Measurements from ENCODE around the gene SNX10.

Gene SNX10

GRCh38 chr7:26305090-26305868, 13.6 kb downstream of the SNX10 start:
- Histone ChIP-seq H3K27me3 (ENCODE audit: control insufficient read depth, insufficient read depth, low read length) (no peaks in the 10 kb centered on the region), H3K4me3 (ENCODE audit: low read depth, low read length) (no peak overlapping the region), H3K36me3 (ENCODE audit: control insufficient read depth, insufficient read depth, low read length) (no peaks in the 10 kb centered on the region), H3K27ac (ENCODE audit: low read depth, low read length) (no peak overlapping the region), H3K9me3 (ENCODE audit: control insufficient read depth, insufficient read depth, low read depth, low read length) (no peaks in the 10 kb centered on the region), H3K4me1 (ENCODE audit: control insufficient read depth, insufficient read depth, low read length) (peaks cover 11% of the 10 kb centered on the region; the same call in 1 of the 2 replicates), H3K9ac (ENCODE audit: low read length) (no peak overlapping the region)

GRCh38 chr7:26305869-26306665, 14.4 kb downstream of the SNX10 start:
- no peaks in the 10 kb centered on the region for H3K36me3 ChIP-seq (ENCODE audit: control insufficient read depth, insufficient read depth, low read length)
- no peak overlapping the region for H3K4me3 ChIP-seq (ENCODE audit: low read depth, low read length)
- no peak overlapping the region for H3K9ac ChIP-seq (ENCODE audit: low read length)

GRCh38 chr7:26306790-26307189, 15.1 kb downstream of the SNX10 start:
- no peak overlapping the region for H3K9ac ChIP-seq (ENCODE audit: low read length)
- no peak overlapping the region for H3K4me3 ChIP-seq (ENCODE audit: low read depth, low read length)
- H3K9me3 ChIP-seq (ENCODE audit: control insufficient read depth, insufficient read depth, low read depth, low read length) = no peaks in the 10 kb centered on the region
- H3K4me1 ChIP-seq (ENCODE audit: control insufficient read depth, insufficient read depth, low read length) = peaks cover 11% of the 10 kb centered on the region; the same call in 1 of the 2 replicates
- H3K27ac ChIP-seq (ENCODE audit: low read depth, low read length) = no peak overlapping the region
- H3K27me3 ChIP-seq (ENCODE audit: control insufficient read depth, insufficient read depth, low read length) = no peaks in the 10 kb centered on the region
- H3K36me3 ChIP-seq (ENCODE audit: control insufficient read depth, insufficient read depth, low read length) = no peaks in the 10 kb centered on the region

More at GRCh38 chr7:26305869-26306665, 14.4 kb downstream of the SNX10 start:
- Histone ChIP-seq H3K27me3 (ENCODE audit: control insufficient read depth, insufficient read depth, low read length) (no peaks in the 10 kb centered on the region), H3K27ac (ENCODE audit: low read depth, low read length) (no peak overlapping the region), H3K9me3 (ENCODE audit: control insufficient read depth, insufficient read depth, low read depth, low read length) (no peaks in the 10 kb centered on the region), H3K4me1 (ENCODE audit: control insufficient read depth, insufficient read depth, low read length) (peaks cover 11% of the 10 kb centered on the region; the same call in 1 of the 2 replicates)

- H3K9ac ChIP-seq (ENCODE audit: low read length) = no peak overlapping the region
- no peaks in the 10 kb centered on the region for H3K27me3 ChIP-seq (ENCODE audit: control insufficient read depth, insufficient read depth, low read length)
- no peak overlapping the region for H3K4me3 ChIP-seq (ENCODE audit: low read depth, low read length)
- no peaks in the 10 kb centered on the region for H3K36me3 ChIP-seq (ENCODE audit: control insufficient read depth, insufficient read depth, low read length)
- peaks cover 11% of the 10 kb centered on the region; the same call in 1 of the 2 replicates for H3K4me1 ChIP-seq (ENCODE audit: control insufficient read depth, insufficient read depth, low read length)
- no peaks in the 10 kb centered on the region for H3K9me3 ChIP-seq (ENCODE audit: control insufficient read depth, insufficient read depth, low read depth, low read length)
- no peak overlapping the region for H3K27ac ChIP-seq (ENCODE audit: low read depth, low read length)
Observed at GRCh38 chr7:26307226-26307625, 15.6 kb downstream of the SNX10 start.

GRCh38 chr7:26307791-26308190, 16.1 kb downstream of the SNX10 start:
- Histone ChIP-seq H3K4me1 (ENCODE audit: control insufficient read depth, insufficient read depth, low read length) (peaks cover 6% of the 10 kb centered on the region; the same call in 1 of the 2 replicates), H3K27ac (ENCODE audit: low read depth, low read length) (no peak overlapping the region), H3K4me3 (ENCODE audit: low read depth, low read length) (no peak overlapping the region), H3K9ac (ENCODE audit: low read length) (no peak overlapping the region), H3K27me3 (ENCODE audit: control insufficient read depth, insufficient read depth, low read length) (no peaks in the 10 kb centered on the region), H3K9me3 (ENCODE audit: control insufficient read depth, insufficient read depth, low read depth, low read length) (no peaks in the 10 kb centered on the region), H3K36me3 (ENCODE audit: control insufficient read depth, insufficient read depth, low read length) (no peaks in the 10 kb centered on the region)

GRCh38 chr7:26308551-26308950, 16.9 kb downstream of the SNX10 start:
- H3K27ac ChIP-seq (ENCODE audit: low read depth, low read length) = no peak overlapping the region
- no peaks in the 10 kb centered on the region; the same call in 1 of the 2 replicates for H3K4me1 ChIP-seq (ENCODE audit: control insufficient read depth, insufficient read depth, low read length)
- H3K9me3 ChIP-seq (ENCODE audit: control insufficient read depth, insufficient read depth, low read depth, low read length) = no peaks in the 10 kb centered on the region
- no peaks in the 10 kb centered on the region for H3K27me3 ChIP-seq (ENCODE audit: control insufficient read depth, insufficient read depth, low read length)
- no peaks in the 10 kb centered on the region for H3K36me3 ChIP-seq (ENCODE audit: control insufficient read depth, insufficient read depth, low read length)
- H3K9ac ChIP-seq (ENCODE audit: low read length) = no peak overlapping the region
- H3K4me3 ChIP-seq (ENCODE audit: low read depth, low read length) = no peak overlapping the region

GRCh38 chr7:26309089-26309488, 17.4 kb downstream of the SNX10 start:
- Histone ChIP-seq H3K27me3 (ENCODE audit: control insufficient read depth, insufficient read depth, low read length) (no peaks in the 10 kb centered on the region), H3K4me3 (ENCODE audit: low read depth, low read length) (no peak overlapping the region), H3K36me3 (ENCODE audit: control insufficient read depth, insufficient read depth, low read length) (no peaks in the 10 kb centered on the region), H3K27ac (ENCODE audit: low read depth, low read length) (no peak overlapping the region), H3K9ac (ENCODE audit: low read length) (no peak overlapping the region), H3K4me1 (ENCODE audit: control insufficient read depth, insufficient read depth, low read length) (no peaks in the 10 kb centered on the region), H3K9me3 (ENCODE audit: control insufficient read depth, insufficient read depth, low read depth, low read length) (no peaks in the 10 kb centered on the region)

GRCh38 chr7:26311798-26312197, 20.1 kb downstream of the SNX10 start:
- no peak overlapping the region for H3K9ac ChIP-seq (ENCODE audit: low read length)
- no peaks in the 10 kb centered on the region for H3K36me3 ChIP-seq (ENCODE audit: control insufficient read depth, insufficient read depth, low read length)
- H3K9me3 ChIP-seq (ENCODE audit: control insufficient read depth, insufficient read depth, low read depth, low read length) = no peaks in the 10 kb centered on the region
- H3K27me3 ChIP-seq (ENCODE audit: control insufficient read depth, insufficient read depth, low read length) = no peaks in the 10 kb centered on the region
- H3K4me1 ChIP-seq (ENCODE audit: control insufficient read depth, insufficient read depth, low read length) = no peaks in the 10 kb centered on the region
- H3K27ac ChIP-seq (ENCODE audit: low read depth, low read length) = no peak overlapping the region
- no peak overlapping the region for H3K4me3 ChIP-seq (ENCODE audit: low read depth, low read length)

GRCh38 chr7:26317211-26317610, 25.5 kb downstream of the SNX10 start:
- Histone ChIP-seq H3K27ac (ENCODE audit: low read depth, low read length) (no peak overlapping the region), H3K27me3 (ENCODE audit: control insufficient read depth, insufficient read depth, low read length) (no peaks in the 10 kb centered on the region), H3K9me3 (ENCODE audit: control insufficient read depth, insufficient read depth, low read depth, low read length) (no peaks in the 10 kb centered on the region), H3K36me3 (ENCODE audit: control insufficient read depth, insufficient read depth, low read length) (no peaks in the 10 kb centered on the region), H3K4me1 (ENCODE audit: control insufficient read depth, insufficient read depth, low read length) (no peaks in the 10 kb centered on the region), H3K4me3 (ENCODE audit: low read depth, low read length) (no peak overlapping the region), H3K9ac (ENCODE audit: low read length) (no peak overlapping the region)

- Histone ChIP-seq H3K4me1 (ENCODE audit: control insufficient read depth, insufficient read depth, low read length) (no peaks in the 10 kb centered on the region), H3K9ac (ENCODE audit: low read length) (no peak overlapping the region), H3K36me3 (ENCODE audit: control insufficient read depth, insufficient read depth, low read length) (no peaks in the 10 kb centered on the region), H3K4me3 (ENCODE audit: low read depth, low read length) (no peak overlapping the region), H3K27me3 (ENCODE audit: control insufficient read depth, insufficient read depth, low read length) (no peaks in the 10 kb centered on the region), H3K9me3 (ENCODE audit: control insufficient read depth, insufficient read depth, low read depth, low read length) (no peaks in the 10 kb centered on the region), H3K27ac (ENCODE audit: low read depth, low read length) (no peak overlapping the region)
Observed at GRCh38 chr7:26318921-26319320, 27.3 kb downstream of the SNX10 start.

GRCh38 chr7:26319636-26320035, 28.0 kb downstream of the SNX10 start:
- no peaks in the 10 kb centered on the region for H3K27me3 ChIP-seq (ENCODE audit: control insufficient read depth, insufficient read depth, low read length)
- no peaks in the 10 kb centered on the region for H3K36me3 ChIP-seq (ENCODE audit: control insufficient read depth, insufficient read depth, low read length)
- H3K9ac ChIP-seq (ENCODE audit: low read length) = no peak overlapping the region
- no peaks in the 10 kb centered on the region for H3K9me3 ChIP-seq (ENCODE audit: control insufficient read depth, insufficient read depth, low read depth, low read length)
- H3K4me1 ChIP-seq (ENCODE audit: control insufficient read depth, insufficient read depth, low read length) = no peaks in the 10 kb centered on the region
- no peak overlapping the region for H3K4me3 ChIP-seq (ENCODE audit: low read depth, low read length)
- no peak overlapping the region for H3K27ac ChIP-seq (ENCODE audit: low read depth, low read length)
